IPS DF 4.7 (cell line): ENCODE data around the gene PCGF5.
"Not testable (repeated sequence)": the region's sequence is repeated elsewhere in the genome, so short reads cannot be mapped to it uniquely, and the experiment has no call there.

Source experiments
- DNase-seq: peaks from one replicate; pipeline ENCODE4 v3.0.0-alpha.2; 2013; ENCODE audit warnings: low spot score; ENCODE audit errors: extremely low read depth

PCGF5 gene

GRCh38 chr10:91323293-91323905, 102.9 kb downstream of the PCGF5 start:
- DNase-seq = not testable (repeated sequence)

GRCh38 chr10:91328320-91328984, 108.0 kb downstream of the PCGF5 start:
- no peak for DNase-seq
